ENCODE measurements around the gene NFKBIE. TPM values are rescaled to one million over a fixed set of nuclear protein-coding genes. Genes with fewer than 3 reads are reported as not detected.

NFKBIE gene
- total RNA-seq, 1 experiment from 2014 or later, result 9.7 TPM

DNA sequence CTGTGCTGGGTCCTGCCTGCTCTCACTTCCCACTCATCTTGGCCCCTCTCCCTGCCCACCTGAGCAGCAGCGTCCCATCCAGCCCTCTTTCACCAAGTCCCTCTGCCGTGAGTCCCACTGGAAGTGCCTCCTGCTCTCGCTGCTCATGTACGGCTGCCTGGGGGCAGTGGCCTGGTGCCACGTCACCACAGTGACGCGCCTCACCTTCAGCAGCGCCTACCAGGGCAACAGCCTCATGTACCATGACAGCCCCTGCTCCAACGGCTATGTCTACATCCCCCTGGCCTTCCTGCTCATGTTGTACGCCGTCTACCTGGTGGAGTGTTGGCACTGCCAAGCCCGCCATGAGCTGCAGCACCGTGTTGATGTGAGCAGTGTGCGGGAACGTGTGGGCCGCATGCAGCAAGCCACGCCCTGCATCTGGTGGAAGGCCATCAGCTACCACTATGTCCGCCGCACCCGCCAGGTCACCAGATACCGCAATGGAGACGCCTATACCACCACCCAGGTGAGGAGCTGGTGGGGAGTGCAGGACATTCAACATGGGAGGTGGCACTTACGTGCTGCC, 7.7 kb upstream of the NFKBIE start:
- H3K4me1 ChIP-seq (ENCODE audit: insufficient read depth, low read length), result peaks cover 12% of the 10 kb centered on the region; the same call in 1 of the 2 replicates
- DNase-seq, result no peak
- no peak overlapping the region for H2BK20ac ChIP-seq (ENCODE audit: low read depth, low read length, poor library complexity, severe bottlenecking)
- H3K23ac ChIP-seq (ENCODE audit: insufficient read length, low read depth, low read length), result no peak overlapping the region
- H3K27ac Mint-ChIP-seq, result no peak overlapping the region; a peak in 1 of 7 replicates
- peaks cover 5% of the 10 kb centered on the region for H3K23me2 ChIP-seq (ENCODE audit: insufficient read length, low read depth, low read length, poor library complexity, severe bottlenecking)
- no peak overlapping the region for H3K18ac ChIP-seq (ENCODE audit: insufficient read length, low read depth, low read length)
- H4K5ac ChIP-seq (ENCODE audit: insufficient read length, low read depth, low read length), result no peak overlapping the region
- H3K27me3 ChIP-seq (ENCODE audit: insufficient read depth, low read length), result peaks cover 7% of the 10 kb centered on the region; the same call in 1 of the 2 replicates
- no peak overlapping the region for H4K8ac ChIP-seq (replicated peaks; ENCODE audit: insufficient read length, low read depth, low read length)
- no peak overlapping the region for H3K14ac ChIP-seq (ENCODE audit: insufficient read depth, low read length)
- H4K20me1 ChIP-seq (ENCODE audit: control insufficient read depth, insufficient read depth, insufficient read length), result no peaks in the 10 kb centered on the region
- no peak overlapping the region for H3K9ac ChIP-seq (ENCODE audit: extremely low read depth, insufficient read length, low read length)
- no peak overlapping the region for H4K91ac ChIP-seq (ENCODE audit: insufficient read length, low read depth, low read length)
- H2BK5ac ChIP-seq (ENCODE audit: insufficient read length, low read length), result no peak overlapping the region
- no peak overlapping the region for H3K4me3 Mint-ChIP-seq
- no peaks in the 10 kb centered on the region for H3K9me3 ChIP-seq (ENCODE audit: control insufficient read depth, low read depth, low read length)
- no peak overlapping the region for H2BK120ac ChIP-seq (ENCODE audit: low read depth, low read length, poor library complexity, severe bottlenecking)
- no peak overlapping the region for H3K4me2 ChIP-seq (ENCODE audit: insufficient read depth, insufficient read length, low read length)
- no peaks in the 10 kb centered on the region for H3K79me1 ChIP-seq (ENCODE audit: insufficient read depth, low read depth, low read length, poor library complexity, severe bottlenecking)
- H3T11ph ChIP-seq (ENCODE audit: low read length), result no peak overlapping the region
- H2BK12ac ChIP-seq (ENCODE audit: insufficient read length, low read depth, low read length), result no peak overlapping the region
- no peaks in the 10 kb centered on the region for H3K79me2 ChIP-seq (ENCODE audit: insufficient read depth, low read length)
- no peak overlapping the region for H2AFZ ChIP-seq (ENCODE audit: low read length)
- no peak overlapping the region for H3K4ac ChIP-seq (ENCODE audit: low read depth, low read length)
- peaks cover 22% of the 10 kb centered on the region for H3K27me3 Mint-ChIP-seq (ENCODE audit: low read depth)
- no peak overlapping the region for H2BK15ac ChIP-seq (ENCODE audit: low read depth, low read length)
- no peaks in the 10 kb centered on the region for H3K9me3 Mint-ChIP-seq
- no CpG with 5 or more reads among the region's 23 CpGs for WGBS (ENCODE audit: extremely low coverage, insufficient read length, low lambda C conversion rate)
- peaks cover 26 to 42% of the 10 kb centered on the region in 2 experiments for H3K4me1 Mint-ChIP-seq
- H3K56ac ChIP-seq (ENCODE audit: insufficient read length, low read depth, low read length), result no peak overlapping the region
- H2AK5ac ChIP-seq (ENCODE audit: insufficient read length, low read length), result no peak overlapping the region
- H3K27ac ChIP-seq (ENCODE audit: insufficient read length, low read depth, low read length), result no peak overlapping the region
- TF ChIP-seq, protein P1, sequence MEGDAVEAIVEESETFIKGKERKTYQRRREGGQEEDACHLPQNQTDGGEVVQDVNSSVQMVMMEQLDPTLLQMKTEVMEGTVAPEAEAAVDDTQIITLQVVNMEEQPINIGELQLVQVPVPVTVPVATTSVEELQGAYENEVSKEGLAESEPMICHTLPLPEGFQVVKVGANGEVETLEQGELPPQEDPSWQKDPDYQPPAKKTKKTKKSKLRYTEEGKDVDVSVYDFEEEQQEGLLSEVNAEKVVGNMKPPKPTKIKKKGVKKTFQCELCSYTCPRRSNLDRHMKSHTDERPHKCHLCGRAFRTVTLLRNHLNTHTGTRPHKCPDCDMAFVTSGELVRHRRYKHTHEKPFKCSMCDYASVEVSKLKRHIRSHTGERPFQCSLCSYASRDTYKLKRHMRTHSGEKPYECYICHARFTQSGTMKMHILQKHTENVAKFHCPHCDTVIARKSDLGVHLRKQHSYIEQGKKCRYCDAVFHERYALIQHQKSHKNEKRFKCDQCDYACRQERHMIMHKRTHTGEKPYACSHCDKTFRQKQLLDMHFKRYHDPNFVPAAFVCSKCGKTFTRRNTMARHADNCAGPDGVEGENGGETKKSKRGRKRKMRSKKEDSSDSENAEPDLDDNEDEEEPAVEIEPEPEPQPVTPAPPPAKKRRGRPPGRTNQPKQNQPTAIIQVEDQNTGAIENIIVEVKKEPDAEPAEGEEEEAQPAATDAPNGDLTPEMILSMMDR (conservative IDR thresholded peaks at IDR 0.05), result no peak
- H3K36me3 Mint-ChIP-seq (ENCODE audit: insufficient read depth in 1 of 3, low read depth in 3 of 3), result no peaks in the 10 kb centered on the region; a peak in 1 of 7 replicates

Measured in H9 (cell line).